Astrocyte (in vitro differentiated cells and primary cell): ENCODE results near the gene PRSS57. TPM values are rescaled to one million over a fixed set of nuclear protein-coding genes. Genes with fewer than 3 reads are reported as not detected.

Experiments used
- DNase-seq: peaks from one replicate; pipeline ENCODE4 v3.0.0-alpha.2; 2010; ENCODE audit warnings: low read depth
- FAIRE-seq: peaks from 2 replicates; lab custom pipeline; 2011; peaks lifted over from hg19 to GRCh38; lab: Jason Lieb, UNC
- H2AFZ ChIP-seq: 2 replicates; pipeline ENCODE4 v1.6.0; 2012; ENCODE audit warnings: low read depth, low read length, inconsistent platforms
- H3K27ac ChIP-seq: 2 replicates; pipeline ENCODE4 v1.5.1; 2011; ENCODE audit warnings: low read depth, low read length, inconsistent platforms
- H3K27me3 ChIP-seq: 2 replicates; pipeline ENCODE4 v1.6.0; 2011; ENCODE audit warnings: low read length, inconsistent platforms; ENCODE audit not compliant: insufficient read depth
- H3K36me3 ChIP-seq: 2 replicates; pipeline ENCODE4 v1.5.1; 2011; ENCODE audit warnings: low read length, inconsistent platforms; ENCODE audit not compliant: insufficient read depth
- H3K4me1 ChIP-seq: 2 replicates; pipeline ENCODE4 v1.5.1; 2011; ENCODE audit warnings: low read length, inconsistent platforms; ENCODE audit not compliant: insufficient read depth
- H3K4me2 ChIP-seq: 2 replicates; pipeline ENCODE4 v1.6.0; 2012; ENCODE audit warnings: low read length, inconsistent platforms
- H3K4me3 ChIP-seq: 2 replicates; pipeline ENCODE4 v1.5.1; 2011; ENCODE audit warnings: low read depth, mild to moderate bottlenecking, low read length, inconsistent platforms; ENCODE audit not compliant: insufficient read depth
- H3K79me2 ChIP-seq: 2 replicates; pipeline ENCODE4 v1.6.0; 2012; ENCODE audit warnings: mild to moderate bottlenecking, low read length, inconsistent platforms; ENCODE audit not compliant: insufficient read depth
- H3K9ac ChIP-seq: 2 replicates; pipeline ENCODE4 v1.6.0; 2012; ENCODE audit warnings: mild to moderate bottlenecking, low read length, inconsistent platforms
- H3K9me3 ChIP-seq: 2 replicates; pipeline ENCODE4 v1.5.1; 2012; ENCODE audit warnings: low read depth, mild to moderate bottlenecking, low read length, inconsistent platforms; ENCODE audit not compliant: insufficient read depth
- H4K20me1 ChIP-seq: 2 replicates; pipeline ENCODE4 v1.6.0; 2012; ENCODE audit warnings: low read length, inconsistent platforms; ENCODE audit not compliant: insufficient read depth
- H3K27ac Mint-ChIP-seq: one replicate; pipeline ENCODE4 v1.8.0; 2021; ENCODE audit warnings: mild to moderate bottlenecking, mixed read lengths; ENCODE audit not compliant: unreplicated experiment
- H3K27me3 Mint-ChIP-seq: one replicate; pipeline ENCODE4 v1.8.0; 2021; ENCODE audit warnings: low read depth, mixed read lengths; ENCODE audit not compliant: unreplicated experiment
- H3K36me3 Mint-ChIP-seq: one replicate; pipeline ENCODE4 v1.8.0; 2021; ENCODE audit warnings: low read depth, mixed read lengths; ENCODE audit not compliant: unreplicated experiment
- H3K4me1 Mint-ChIP-seq: one replicate; pipeline ENCODE4 v1.8.0; 2021; ENCODE audit warnings: low read depth, mixed read lengths; ENCODE audit not compliant: unreplicated experiment
- H3K4me3 Mint-ChIP-seq: one replicate; pipeline ENCODE4 v1.8.0; 2021; ENCODE audit warnings: mild to moderate bottlenecking, moderate library complexity, mixed read lengths; ENCODE audit not compliant: unreplicated experiment
- H3K9me3 Mint-ChIP-seq: one replicate; pipeline ENCODE4 v1.8.0; 2021; ENCODE audit warnings: mild to moderate bottlenecking, mixed read lengths; ENCODE audit not compliant: unreplicated experiment
- CTCF ChIP-seq: IDR thresholded peaks from 2 replicates; pipeline ENCODE4 v1.5.1; 2011; ENCODE audit warnings: low read depth, mild to moderate bottlenecking, inconsistent platforms, low read length, moderate library complexity; ENCODE audit not compliant: insufficient read depth
- EZH2 ChIP-seq: IDR thresholded peaks from 2 replicates; pipeline ENCODE4 v1.6.1; 2012; ENCODE audit warnings: mild to moderate bottlenecking, low read length, inconsistent platforms; ENCODE audit not compliant: insufficient read depth
- total RNA-seq: library from RNA; stranded (reverse); gene quantifications from 2 replicates; pipeline ENCODE4 v1.2.1, GENCODE V29; 2021

The PRSS57 gene
- total RNA-seq, 1 donor from 2014 or later: not detected

GRCh38 chr19:709965-710571 is 14.8 kb upstream of the PRSS57 start:
- H2AFZ ChIP-seq: no peak overlapping the region
- DNase-seq: no peak
- peaks cover 7% of the 10 kb centered on the region for H4K20me1 ChIP-seq
- no peak for FAIRE-seq
- peak overlapping the region; percentile 50 for H3K9ac ChIP-seq
- TF ChIP-seq CTCF (no peak), EZH2 (peak; percentile 20)
- peaks cover 2% of the 10 kb centered on the region for H3K27me3 Mint-ChIP-seq
- H3K27ac ChIP-seq: no peak overlapping the region
- no peaks in the 10 kb centered on the region for H3K9me3 Mint-ChIP-seq
- peak overlapping the region; percentile 81 for H3K4me2 ChIP-seq
- peaks cover 9% of the 10 kb centered on the region for H3K4me1 ChIP-seq
- no peak overlapping the region for H3K4me3 Mint-ChIP-seq
- H3K27me3 ChIP-seq: no peaks in the 10 kb centered on the region
- no peaks in the 10 kb centered on the region for H3K36me3 ChIP-seq
- H3K9me3 ChIP-seq: no peaks in the 10 kb centered on the region
- peak overlapping the region; percentile 51 for H3K4me3 ChIP-seq
- peaks cover 2% of the 10 kb centered on the region for H3K4me1 Mint-ChIP-seq
- H3K27ac Mint-ChIP-seq: no peak overlapping the region
- H3K79me2 ChIP-seq: peaks cover 8% of the 10 kb centered on the region
- H3K36me3 Mint-ChIP-seq: peaks cover 2% of the 10 kb centered on the region

- Histone ChIP-seq H4K20me1 (peaks cover 7% of the 10 kb centered on the region), H3K27me3 (peaks cover 1% of the 10 kb centered on the region), H2AFZ (peak overlapping the region; percentile 47), H3K9me3 (no peaks in the 10 kb centered on the region), H3K4me1 (peaks cover 9% of the 10 kb centered on the region), H3K79me2 (peaks cover 8% of the 10 kb centered on the region), H3K27ac (no peak overlapping the region), H3K4me2 (peak overlapping the region; percentile 81), H3K36me3 (no peaks in the 10 kb centered on the region), H3K9ac (peak overlapping the region; percentile 50), H3K4me3 (peak overlapping the region; percentile 51)
- Mint-ChIP-seq H3K4me3 (peak overlapping the region; percentile 77), H3K27ac (no peak overlapping the region), H3K27me3 (peaks cover 2% of the 10 kb centered on the region), H3K9me3 (no peaks in the 10 kb centered on the region), H3K36me3 (peaks cover 2% of the 10 kb centered on the region), H3K4me1 (peaks cover 2% of the 10 kb centered on the region)
- FAIRE-seq: no peak
- no peak for DNase-seq
- TF ChIP-seq EZH2 (peak; percentile 67), CTCF (no peak)
Observed at GRCh38 chr19:709196-709964, 14.1 kb upstream of the PRSS57 start.
